Rectal smooth muscle tissue (tissue), 1 donor: ENCODE measurements around the gene DVL3.
A peak's percentile ranks its signal among the peaks of the same experiment; 100 is the strongest.

Experiments used
- H3K27ac ChIP-seq: one replicate; pipeline ENCODE4 v1.7.0; 2013; ENCODE audit warnings: low read depth, low read length, inconsistent platforms
- H3K27me3 ChIP-seq: one replicate; pipeline ENCODE4 v1.7.0; 2013; ENCODE audit warnings: low read length; ENCODE audit not compliant: control insufficient read depth, insufficient read depth
- H3K36me3 ChIP-seq: one replicate; pipeline ENCODE4 v1.7.0; 2013; ENCODE audit warnings: low read length; ENCODE audit not compliant: control insufficient read depth, insufficient read depth
- H3K4me1 ChIP-seq: one replicate; pipeline ENCODE4 v1.7.0; 2013; ENCODE audit warnings: low read length; ENCODE audit not compliant: control insufficient read depth, insufficient read depth
- H3K4me3 ChIP-seq: one replicate; pipeline ENCODE4 v1.7.0; 2013; ENCODE audit warnings: low read length
- H3K9ac ChIP-seq: one replicate; pipeline ENCODE4 v1.7.0; 2013; ENCODE audit warnings: low read length

The DVL3 gene

GRCh38 chr3:184174284-184174645 is 19.1 kb downstream of the DVL3 start:
- H3K36me3 ChIP-seq: peaks cover 29% of the 10 kb centered on the region
- no peak overlapping the region for H3K9ac ChIP-seq
- peaks cover 22% of the 10 kb centered on the region for H3K4me1 ChIP-seq
- H3K27me3 ChIP-seq: no peaks in the 10 kb centered on the region
- H3K27ac ChIP-seq: peak overlapping the region; percentile 77
- H3K4me3 ChIP-seq: no peak overlapping the region

GRCh38 chr3:184174646-184175492 is 19.7 kb downstream of the DVL3 start, which contains the start of gene AP2M1:
Gene AP2M1, plus strand, starts transcription at chr3:184174855. Its CDS starts 2,139 bp downstream, at chr3:184176994.
- H3K4me3 ChIP-seq: peak within 1 kb of the TSS; percentile 95
- H3K9ac ChIP-seq: peak within 1 kb of the TSS; percentile 86
- peaks cover 35% of the 10 kb centered on the region for H3K36me3 ChIP-seq
- H3K4me1 ChIP-seq: peaks cover 22% of the 10 kb centered on the region
- H3K27ac ChIP-seq: peak within 1 kb of the TSS; percentile 94
- no peaks in the 10 kb centered on the region for H3K27me3 ChIP-seq

- Histone ChIP-seq H3K36me3 (peaks cover 41% of the 10 kb centered on the region), H3K4me3 (peak overlapping the region; percentile 95), H3K27me3 (no peaks in the 10 kb centered on the region), H3K9ac (peak overlapping the region; percentile 86), H3K27ac (peak overlapping the region; percentile 94), H3K4me1 (peaks cover 22% of the 10 kb centered on the region)
Measured at GRCh38 chr3:184175506-184175905, 20.3 kb downstream of the DVL3 start.

GRCh38 chr3:184175981-184176376 is 20.8 kb downstream of the DVL3 start:
- H3K4me1 ChIP-seq: peaks cover 22% of the 10 kb centered on the region
- H3K27ac ChIP-seq: peak overlapping the region; percentile 94
- H3K36me3 ChIP-seq: peaks cover 41% of the 10 kb centered on the region
- H3K4me3 ChIP-seq: peak overlapping the region; percentile 95
- no peak overlapping the region for H3K9ac ChIP-seq
- no peaks in the 10 kb centered on the region for H3K27me3 ChIP-seq

GRCh38 chr3:184176377-184177330 is 21.5 kb downstream of the DVL3 start:
- Histone ChIP-seq H3K4me3 (peak overlapping the region; percentile 95), H3K27ac (peak overlapping the region; percentile 94), H3K9ac (no peak overlapping the region), H3K4me1 (peaks cover 22% of the 10 kb centered on the region), H3K36me3 (peaks cover 45% of the 10 kb centered on the region), H3K27me3 (no peaks in the 10 kb centered on the region)

GRCh38 chr3:184177331-184177731 is 22.2 kb downstream of the DVL3 start:
- peak overlapping the region; percentile 94 for H3K27ac ChIP-seq
- no peaks in the 10 kb centered on the region for H3K27me3 ChIP-seq
- H3K4me3 ChIP-seq: peak overlapping the region; percentile 95
- H3K9ac ChIP-seq: no peak overlapping the region
- peaks cover 52% of the 10 kb centered on the region for H3K36me3 ChIP-seq
- H3K4me1 ChIP-seq: peaks cover 22% of the 10 kb centered on the region

GRCh38 chr3:184177767-184178306 is 22.7 kb downstream of the DVL3 start:
- no peak overlapping the region for H3K27ac ChIP-seq
- H3K36me3 ChIP-seq: peaks cover 57% of the 10 kb centered on the region
- no peak overlapping the region for H3K4me3 ChIP-seq
- no peaks in the 10 kb centered on the region for H3K27me3 ChIP-seq
- H3K4me1 ChIP-seq: peaks cover 22% of the 10 kb centered on the region
- H3K9ac ChIP-seq: no peak overlapping the region

- H3K9ac ChIP-seq: no peak overlapping the region
- H3K36me3 ChIP-seq: peaks cover 63% of the 10 kb centered on the region
- peaks cover 21% of the 10 kb centered on the region for H3K4me1 ChIP-seq
- H3K4me3 ChIP-seq: no peak overlapping the region
- H3K27ac ChIP-seq: no peak overlapping the region
- H3K27me3 ChIP-seq: no peaks in the 10 kb centered on the region
Measured at GRCh38 chr3:184178521-184179138, 23.5 kb downstream of the DVL3 start.

- Histone ChIP-seq H3K4me3 (no peak overlapping the region), H3K27ac (no peak overlapping the region), H3K4me1 (peaks cover 16% of the 10 kb centered on the region), H3K36me3 (peaks cover 67% of the 10 kb centered on the region), H3K27me3 (no peaks in the 10 kb centered on the region), H3K9ac (no peak overlapping the region)
Measured at GRCh38 chr3:184180165-184180564, 25.0 kb downstream of the DVL3 start.

GRCh38 chr3:184181596-184181995 is 26.4 kb downstream of the DVL3 start:
- no peak overlapping the region for H3K27ac ChIP-seq
- no peak overlapping the region for H3K4me3 ChIP-seq
- H3K9ac ChIP-seq: no peak overlapping the region
- no peaks in the 10 kb centered on the region for H3K27me3 ChIP-seq
- peaks cover 67% of the 10 kb centered on the region for H3K36me3 ChIP-seq
- peaks cover 12% of the 10 kb centered on the region for H3K4me1 ChIP-seq

GRCh38 chr3:184183679-184184078 is 28.5 kb downstream of the DVL3 start:
- H3K4me3 ChIP-seq: no peak overlapping the region
- no peak overlapping the region for H3K27ac ChIP-seq
- no peaks in the 10 kb centered on the region for H3K27me3 ChIP-seq
- peaks cover 17% of the 10 kb centered on the region for H3K4me1 ChIP-seq
- H3K9ac ChIP-seq: no peak overlapping the region
- H3K36me3 ChIP-seq: peaks cover 59% of the 10 kb centered on the region
